HG02870 (cell line): ENCODE results near the gene TGOLN2.

Source experiments
- ATAC-seq: cut with Tn5 transposase; IDR thresholded peaks from one replicate; pipeline ENCODE4 v1.9.1; 2021; ENCODE audit warnings: mild to moderate bottlenecking, moderate library complexity; ENCODE audit not compliant: unreplicated experiment

TGOLN2 gene

GRCh38 chr2:85269959-85270358 is 57.8 kb downstream of the TGOLN2 start:
- ATAC-seq, result no peak
